ENCODE measurements around the gene HSBP1L1.
A peak's percentile ranks its signal among the peaks of the same experiment; 100 is the strongest.

Gene HSBP1L1

DNA sequence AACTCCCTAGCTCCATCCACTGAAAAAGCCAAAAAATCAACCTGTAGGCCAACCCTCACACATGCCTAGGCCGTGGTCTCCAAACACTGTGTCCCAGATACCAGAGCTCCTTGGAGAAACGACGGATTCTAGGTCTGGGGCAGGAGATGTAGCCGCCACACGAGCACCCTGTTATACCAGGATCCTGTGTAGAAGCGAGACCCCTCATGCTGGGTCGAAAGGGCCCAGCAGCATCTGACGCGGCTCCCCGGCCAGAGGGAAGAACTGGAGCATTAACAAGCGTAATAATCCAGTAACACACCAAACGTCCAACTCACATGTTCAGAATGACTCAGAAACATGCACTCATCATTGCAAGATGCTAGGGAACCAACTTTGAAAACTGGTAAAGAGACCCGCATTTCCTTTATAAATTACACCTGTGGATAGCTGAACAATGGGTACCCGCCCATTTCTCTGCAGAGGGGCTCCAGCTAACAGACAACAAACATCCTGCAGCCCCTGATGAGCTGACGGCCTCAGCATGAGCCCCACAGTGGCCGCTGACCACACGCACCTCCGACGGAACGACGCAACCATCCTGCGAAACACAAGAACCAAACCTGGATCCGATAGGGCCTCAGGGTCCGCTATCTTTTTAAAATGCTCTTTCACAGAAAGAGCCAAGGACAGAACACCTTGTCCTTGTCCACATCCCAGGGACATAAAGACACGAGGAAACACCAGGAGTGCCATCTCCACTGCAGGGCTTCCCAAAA is 27.2 kb upstream of the HSBP1L1 start:
- peak; percentile 33 for DNase-seq (ENCODE audit: low spot score)
- H3K4me3 ChIP-seq = no peak overlapping the region
- no peak overlapping the region for H3K27ac ChIP-seq
- TF ChIP-seq, protein P1, sequence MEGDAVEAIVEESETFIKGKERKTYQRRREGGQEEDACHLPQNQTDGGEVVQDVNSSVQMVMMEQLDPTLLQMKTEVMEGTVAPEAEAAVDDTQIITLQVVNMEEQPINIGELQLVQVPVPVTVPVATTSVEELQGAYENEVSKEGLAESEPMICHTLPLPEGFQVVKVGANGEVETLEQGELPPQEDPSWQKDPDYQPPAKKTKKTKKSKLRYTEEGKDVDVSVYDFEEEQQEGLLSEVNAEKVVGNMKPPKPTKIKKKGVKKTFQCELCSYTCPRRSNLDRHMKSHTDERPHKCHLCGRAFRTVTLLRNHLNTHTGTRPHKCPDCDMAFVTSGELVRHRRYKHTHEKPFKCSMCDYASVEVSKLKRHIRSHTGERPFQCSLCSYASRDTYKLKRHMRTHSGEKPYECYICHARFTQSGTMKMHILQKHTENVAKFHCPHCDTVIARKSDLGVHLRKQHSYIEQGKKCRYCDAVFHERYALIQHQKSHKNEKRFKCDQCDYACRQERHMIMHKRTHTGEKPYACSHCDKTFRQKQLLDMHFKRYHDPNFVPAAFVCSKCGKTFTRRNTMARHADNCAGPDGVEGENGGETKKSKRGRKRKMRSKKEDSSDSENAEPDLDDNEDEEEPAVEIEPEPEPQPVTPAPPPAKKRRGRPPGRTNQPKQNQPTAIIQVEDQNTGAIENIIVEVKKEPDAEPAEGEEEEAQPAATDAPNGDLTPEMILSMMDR (IDR thresholded peaks at IDR 0.05) = no peak

DNA sequence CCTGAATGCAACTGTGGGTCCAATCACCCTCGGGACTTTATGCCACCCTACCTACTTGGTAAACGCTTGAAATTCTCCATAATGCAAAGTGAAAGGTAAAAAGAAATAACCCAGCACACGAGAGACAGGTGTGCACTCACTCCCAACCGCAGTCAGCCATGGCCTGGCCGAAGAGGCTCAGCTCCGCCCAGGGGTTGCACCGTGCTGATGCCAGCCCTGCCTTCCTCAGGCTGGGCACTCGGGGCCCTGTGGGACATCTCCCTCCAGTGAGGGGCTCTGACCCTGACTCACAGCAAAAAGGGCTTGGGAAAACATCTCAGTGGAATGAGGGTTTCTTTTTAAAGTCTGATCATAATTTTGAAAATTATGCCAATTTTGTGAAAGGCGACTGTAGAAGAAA is 26.2 kb upstream of the HSBP1L1 start:
- DNase-seq (ENCODE audit: low spot score) = peak; percentile 19
- TF ChIP-seq, protein P1 (IDR thresholded peaks at IDR 0.05) = no peak
- no peak overlapping the region for H3K27ac ChIP-seq
- no peak overlapping the region for H3K4me3 ChIP-seq

DNA sequence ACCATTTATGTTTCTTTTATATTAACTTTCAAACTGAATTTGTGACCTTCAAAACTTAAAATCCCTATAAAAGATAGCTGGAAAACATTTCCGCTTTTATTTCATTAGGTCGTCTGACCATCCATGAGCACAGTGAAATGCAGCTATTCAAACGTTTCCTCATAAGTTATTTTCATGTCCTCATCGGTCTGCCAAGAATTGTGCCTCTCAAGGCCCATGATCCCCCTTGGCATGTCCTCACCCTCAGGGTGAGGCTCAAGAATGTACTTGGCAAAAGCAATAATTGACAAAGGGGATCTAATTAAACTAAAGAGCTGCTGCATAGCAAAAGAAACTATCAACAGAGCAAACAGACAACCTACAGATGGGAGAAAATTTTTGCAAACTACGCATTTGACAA is 25.3 kb upstream of the HSBP1L1 start:
- Histone ChIP-seq H3K4me3 (no peak overlapping the region), H3K27ac (no peak overlapping the region)
- DNase-seq (ENCODE audit: low spot score) = no peak
- TF ChIP-seq, protein P1 (IDR thresholded peaks at IDR 0.05) = no peak

DNA sequence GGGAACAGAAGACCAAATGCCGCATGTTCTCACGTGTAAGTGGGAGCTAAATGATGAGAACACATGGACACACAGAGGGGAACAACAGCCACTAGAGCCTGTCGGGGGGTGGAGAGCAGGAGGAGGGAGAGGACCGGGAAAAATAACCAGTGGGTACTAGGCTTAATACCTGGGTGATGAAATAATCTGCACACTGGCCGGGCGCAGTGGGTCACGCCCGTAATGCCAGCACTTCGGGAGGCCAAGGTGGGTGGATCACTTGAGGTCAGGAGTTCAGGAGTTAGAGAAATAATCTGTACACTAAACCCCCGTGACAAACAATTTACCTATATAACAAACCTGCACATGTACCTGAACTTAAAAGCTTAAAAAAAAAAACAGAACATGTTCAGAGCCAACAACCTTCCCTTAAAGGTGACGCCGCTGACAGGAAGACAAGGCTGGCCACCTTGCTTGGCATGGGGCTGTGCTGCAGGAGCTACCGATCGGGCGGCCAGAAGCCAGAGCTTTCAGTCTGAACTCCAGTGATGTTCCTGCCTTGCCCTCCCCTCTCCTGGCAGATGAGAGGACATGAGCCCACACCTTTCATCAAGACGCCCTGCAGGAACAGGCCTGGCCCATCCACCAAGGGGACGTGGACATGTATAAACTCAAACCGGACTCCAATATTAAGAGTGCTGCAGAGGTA is 24.2 kb upstream of the HSBP1L1 start:
- H3K4me3 ChIP-seq = no peak overlapping the region
- TF ChIP-seq, protein P1 (IDR thresholded peaks at IDR 0.05) = no peak
- H3K27ac ChIP-seq = no peak overlapping the region
- peak; percentile 16 for DNase-seq (ENCODE audit: low spot score)

DNA sequence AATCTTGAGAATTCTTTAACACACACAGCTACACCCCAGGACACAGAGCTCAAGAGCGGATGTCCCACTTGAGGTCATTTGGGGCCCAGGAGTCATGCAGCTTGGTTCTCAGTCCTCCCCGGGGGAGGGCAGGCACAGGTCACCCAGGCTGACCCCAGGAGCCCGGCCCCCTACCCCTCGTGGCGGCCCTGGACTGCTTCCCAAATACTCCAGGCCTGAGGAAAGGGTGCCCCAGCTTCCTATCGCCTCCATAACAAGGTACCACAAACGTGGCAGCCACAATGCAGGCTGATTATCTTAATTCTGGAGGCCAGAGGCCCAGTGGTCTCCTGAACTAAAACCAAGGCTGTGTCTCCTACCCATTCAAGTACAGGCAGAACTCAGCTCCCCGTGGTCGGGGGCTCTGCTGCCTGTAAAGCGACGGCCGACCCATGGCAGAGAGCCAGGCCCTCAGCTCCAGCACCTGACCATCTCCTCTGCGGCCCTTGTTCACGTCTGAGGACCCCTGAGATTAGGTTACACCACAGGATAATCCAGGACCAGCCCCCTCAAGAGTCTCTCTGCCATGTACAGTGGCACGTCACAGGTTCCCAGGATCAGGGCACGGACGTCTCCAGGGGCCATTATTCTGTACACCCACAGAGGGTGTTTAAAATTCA is 23.5 kb upstream of the HSBP1L1 start:
- Histone ChIP-seq H3K4me3 (no peak overlapping the region), H3K27ac (no peak overlapping the region)
- peak; percentile 41 for DNase-seq (ENCODE audit: low spot score)
- TF ChIP-seq, protein P1 (IDR thresholded peaks at IDR 0.05) = no peak

DNA sequence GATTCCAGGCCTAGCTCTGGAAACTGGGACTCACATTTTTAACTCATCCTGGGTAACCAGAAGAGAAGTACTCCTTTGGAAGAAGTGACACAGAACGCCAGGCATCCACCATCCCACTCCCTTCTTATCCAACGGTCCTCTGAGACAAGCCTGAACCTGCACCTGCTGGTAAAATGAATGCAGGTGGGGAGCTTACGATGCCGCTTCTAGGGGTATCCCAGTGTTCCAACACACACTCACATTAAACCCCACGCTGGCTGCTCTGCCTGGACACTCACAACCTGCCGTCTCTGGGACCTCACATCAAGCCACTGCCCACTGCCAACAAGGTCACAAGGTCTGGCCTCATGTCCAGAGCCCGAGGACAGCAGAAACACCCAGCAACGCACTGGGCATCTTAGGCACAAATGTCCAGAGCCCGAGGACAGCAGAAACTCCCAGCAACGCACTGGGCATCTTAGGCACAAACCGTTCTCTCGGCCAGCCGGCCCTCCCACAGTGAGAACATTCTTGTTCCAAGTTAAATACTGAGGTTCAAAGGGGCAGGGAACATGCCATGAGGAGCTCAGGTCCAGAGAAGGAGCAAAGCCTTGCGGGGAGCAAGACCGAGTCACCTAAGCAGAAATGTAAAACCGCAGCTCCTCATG is 22.8 kb upstream of the HSBP1L1 start:
- TF ChIP-seq, protein P1 (IDR thresholded peaks at IDR 0.05) = no peak
- peak; percentile 54 for DNase-seq (ENCODE audit: low spot score)
- H3K4me3 ChIP-seq = no peak overlapping the region
- H3K27ac ChIP-seq = no peak overlapping the region
